ENCODE results near the gene OR13C9. TPM values are rescaled to one million over a fixed set of nuclear protein-coding genes. Genes with fewer than 3 reads are reported as not detected.

The OR13C9 gene
- total RNA-seq, 1 donor from 2014 or later, result not detected

DNA sequence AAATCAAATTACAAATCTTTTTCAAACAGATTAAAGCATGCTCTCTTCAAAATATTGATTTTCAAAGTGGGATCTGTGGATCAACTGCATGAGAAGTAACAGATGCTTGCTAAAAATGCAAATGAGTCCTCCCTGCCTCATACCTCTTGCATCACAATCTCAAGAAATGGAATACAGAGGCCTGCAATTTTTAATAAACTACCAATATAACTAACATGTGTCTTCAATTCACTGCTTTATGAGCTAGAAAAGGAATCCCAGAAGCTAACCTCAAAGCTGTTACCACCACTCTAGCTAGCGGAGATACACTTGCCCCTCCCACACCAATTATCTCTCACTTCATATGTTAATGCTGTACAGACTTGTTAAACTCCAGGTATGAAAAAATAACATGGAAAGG lies 28.4 kb downstream of the OR13C9 start:
- H3K27me3 Mint-ChIP-seq (ENCODE audit: unreplicated experiment), result peaks cover 2% of the 10 kb centered on the region
- H3K9me3 Mint-ChIP-seq (ENCODE audit: unreplicated experiment), result no peaks in the 10 kb centered on the region
- no peak overlapping the region for H3K27ac Mint-ChIP-seq (ENCODE audit: unreplicated experiment)
- TF ChIP-seq, protein P1, sequence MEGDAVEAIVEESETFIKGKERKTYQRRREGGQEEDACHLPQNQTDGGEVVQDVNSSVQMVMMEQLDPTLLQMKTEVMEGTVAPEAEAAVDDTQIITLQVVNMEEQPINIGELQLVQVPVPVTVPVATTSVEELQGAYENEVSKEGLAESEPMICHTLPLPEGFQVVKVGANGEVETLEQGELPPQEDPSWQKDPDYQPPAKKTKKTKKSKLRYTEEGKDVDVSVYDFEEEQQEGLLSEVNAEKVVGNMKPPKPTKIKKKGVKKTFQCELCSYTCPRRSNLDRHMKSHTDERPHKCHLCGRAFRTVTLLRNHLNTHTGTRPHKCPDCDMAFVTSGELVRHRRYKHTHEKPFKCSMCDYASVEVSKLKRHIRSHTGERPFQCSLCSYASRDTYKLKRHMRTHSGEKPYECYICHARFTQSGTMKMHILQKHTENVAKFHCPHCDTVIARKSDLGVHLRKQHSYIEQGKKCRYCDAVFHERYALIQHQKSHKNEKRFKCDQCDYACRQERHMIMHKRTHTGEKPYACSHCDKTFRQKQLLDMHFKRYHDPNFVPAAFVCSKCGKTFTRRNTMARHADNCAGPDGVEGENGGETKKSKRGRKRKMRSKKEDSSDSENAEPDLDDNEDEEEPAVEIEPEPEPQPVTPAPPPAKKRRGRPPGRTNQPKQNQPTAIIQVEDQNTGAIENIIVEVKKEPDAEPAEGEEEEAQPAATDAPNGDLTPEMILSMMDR (IDR thresholded peaks at IDR 0.05), result no peak
- H3K36me3 Mint-ChIP-seq (ENCODE audit: unreplicated experiment), result no peaks in the 10 kb centered on the region
- no peak for DNase-seq (ENCODE audit: extremely low spot score, unreplicated experiment)
- no peaks in the 10 kb centered on the region for H3K4me1 Mint-ChIP-seq (ENCODE audit: unreplicated experiment)
- no peak overlapping the region for H3K4me3 Mint-ChIP-seq (ENCODE audit: unreplicated experiment)

DNA sequence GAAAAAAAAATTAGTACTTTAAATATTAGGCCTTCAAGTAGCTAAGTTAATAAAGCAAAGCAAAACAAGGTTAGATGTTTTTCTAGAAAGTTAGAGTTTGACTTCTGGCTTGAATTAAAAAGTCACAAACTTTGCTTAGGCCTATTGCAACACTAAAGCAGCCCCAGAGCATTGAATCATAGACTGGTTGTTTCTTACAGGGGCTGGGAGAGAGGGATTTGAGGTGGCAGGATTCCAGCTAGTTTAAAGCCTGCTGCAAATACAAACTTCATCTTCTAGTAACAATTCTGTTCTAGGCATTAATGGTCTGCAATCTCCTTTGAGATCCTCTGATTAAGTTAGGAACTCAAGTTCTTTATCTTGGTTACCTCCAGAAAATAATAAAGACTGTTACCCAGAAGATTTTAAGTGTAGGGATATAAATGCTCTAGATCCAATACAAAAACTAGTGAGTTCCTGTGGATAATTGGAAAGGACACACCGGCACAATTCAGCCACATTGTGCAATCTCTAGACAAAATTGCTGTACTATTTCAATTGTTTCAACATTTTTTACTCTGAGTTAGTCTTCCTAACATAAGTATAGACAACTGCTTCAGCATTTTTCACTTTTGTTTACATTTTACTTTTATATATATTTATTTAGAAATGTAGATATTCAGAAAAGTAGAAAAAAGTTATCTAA lies 31.4 kb downstream of the OR13C9 start:
- TF ChIP-seq, protein P1 (IDR thresholded peaks at IDR 0.05), result no peak
- DNase-seq (ENCODE audit: extremely low spot score, unreplicated experiment), result no peak
- H3K27ac Mint-ChIP-seq (ENCODE audit: unreplicated experiment), result no peak overlapping the region
- H3K27me3 Mint-ChIP-seq (ENCODE audit: unreplicated experiment), result peaks cover 2% of the 10 kb centered on the region
- no peaks in the 10 kb centered on the region for H3K9me3 Mint-ChIP-seq (ENCODE audit: unreplicated experiment)
- H3K4me3 Mint-ChIP-seq (ENCODE audit: unreplicated experiment), result no peak overlapping the region
- no peaks in the 10 kb centered on the region for H3K36me3 Mint-ChIP-seq (ENCODE audit: unreplicated experiment)
- H3K4me1 Mint-ChIP-seq (ENCODE audit: unreplicated experiment), result no peaks in the 10 kb centered on the region

DNA sequence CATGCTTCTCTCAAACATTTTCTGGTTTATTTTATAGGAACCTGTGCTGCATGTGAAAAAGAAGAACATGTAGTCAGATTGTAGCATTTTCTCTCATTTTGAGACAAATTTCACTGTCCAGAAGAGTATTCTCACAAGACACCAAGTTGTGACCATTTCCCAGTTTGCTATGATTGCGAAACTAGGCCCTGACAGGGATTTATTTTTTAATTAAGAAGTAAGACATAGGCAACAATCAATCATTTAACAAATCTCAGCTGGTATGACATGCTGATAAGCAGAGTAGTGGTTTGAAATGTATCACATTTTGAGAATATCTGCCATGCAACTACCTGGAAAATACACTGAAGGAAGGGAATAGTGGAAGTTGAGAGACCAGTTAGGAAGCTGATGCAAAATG lies 37.4 kb downstream of the OR13C9 start:
- TF ChIP-seq, protein P1 (IDR thresholded peaks at IDR 0.05), result no peak
- Mint-ChIP-seq H3K4me3 (ENCODE audit: unreplicated experiment) (no peak overlapping the region), H3K4me1 (ENCODE audit: unreplicated experiment) (no peaks in the 10 kb centered on the region), H3K27me3 (ENCODE audit: unreplicated experiment) (peaks cover 5% of the 10 kb centered on the region), H3K36me3 (ENCODE audit: unreplicated experiment) (no peaks in the 10 kb centered on the region), H3K27ac (ENCODE audit: unreplicated experiment) (no peak overlapping the region), H3K9me3 (ENCODE audit: unreplicated experiment) (no peaks in the 10 kb centered on the region)
- no peak for DNase-seq (ENCODE audit: extremely low spot score, unreplicated experiment)

DNA sequence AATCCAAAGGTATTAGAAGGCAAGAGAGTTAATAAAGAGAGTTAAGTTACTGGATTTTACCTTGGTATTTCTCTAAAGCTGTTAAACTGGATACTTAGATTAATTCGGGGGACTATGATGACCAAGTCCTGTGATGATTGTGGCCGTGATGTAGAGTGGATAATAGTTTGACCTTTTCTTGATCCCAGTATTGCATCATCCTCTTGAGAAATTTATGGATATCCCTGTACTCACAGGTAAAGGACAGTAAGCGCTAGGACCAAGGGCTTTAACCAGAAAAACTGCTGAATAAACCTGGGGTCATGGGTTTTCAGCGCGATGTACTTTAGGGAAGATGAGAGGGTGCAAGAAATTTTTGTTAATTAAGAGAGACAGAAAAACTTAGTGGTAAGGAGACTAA lies 40.7 kb downstream of the OR13C9 start:
- H3K36me3 Mint-ChIP-seq (ENCODE audit: unreplicated experiment), result no peaks in the 10 kb centered on the region
- no peak for DNase-seq (ENCODE audit: extremely low spot score, unreplicated experiment)
- H3K4me3 Mint-ChIP-seq (ENCODE audit: unreplicated experiment), result no peak overlapping the region
- TF ChIP-seq, protein P1 (IDR thresholded peaks at IDR 0.05), result no peak
- H3K27ac Mint-ChIP-seq (ENCODE audit: unreplicated experiment), result no peak overlapping the region
- H3K9me3 Mint-ChIP-seq (ENCODE audit: unreplicated experiment), result peaks cover 5% of the 10 kb centered on the region
- H3K4me1 Mint-ChIP-seq (ENCODE audit: unreplicated experiment), result no peaks in the 10 kb centered on the region
- H3K27me3 Mint-ChIP-seq (ENCODE audit: unreplicated experiment), result peaks cover 5% of the 10 kb centered on the region

DNA sequence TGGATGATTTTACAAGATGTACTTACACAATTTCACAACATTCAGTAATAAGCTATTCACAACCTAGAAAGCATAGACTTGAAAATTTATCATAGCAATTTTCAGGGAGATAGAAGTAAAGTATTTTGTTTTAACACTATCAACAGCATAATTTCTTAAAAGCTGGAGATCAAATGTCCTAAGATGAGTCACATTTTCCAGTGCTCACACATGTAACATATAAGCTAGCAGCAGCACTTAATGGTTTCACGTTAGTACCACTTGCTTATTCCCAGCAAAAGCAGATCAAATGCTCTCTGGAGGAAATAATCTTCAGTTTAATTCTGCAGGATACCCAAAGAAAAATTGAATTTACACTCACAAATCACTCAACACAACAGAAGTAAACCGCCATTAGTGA lies 42.5 kb downstream of the OR13C9 start:
- no peaks in the 10 kb centered on the region for H3K36me3 Mint-ChIP-seq (ENCODE audit: unreplicated experiment)
- no peak for DNase-seq (ENCODE audit: extremely low spot score, unreplicated experiment)
- no peak overlapping the region for H3K4me3 Mint-ChIP-seq (ENCODE audit: unreplicated experiment)
- no peaks in the 10 kb centered on the region for H3K4me1 Mint-ChIP-seq (ENCODE audit: unreplicated experiment)
- no peak overlapping the region for H3K27ac Mint-ChIP-seq (ENCODE audit: unreplicated experiment)
- H3K27me3 Mint-ChIP-seq (ENCODE audit: unreplicated experiment), result peaks cover 5% of the 10 kb centered on the region
- TF ChIP-seq, protein P1 (IDR thresholded peaks at IDR 0.05), result no peak
- H3K9me3 Mint-ChIP-seq (ENCODE audit: unreplicated experiment), result peaks cover 10% of the 10 kb centered on the region

All from osteocyte (in vitro differentiated cells).